Stimulated activated CD8-positive, alpha-beta memory T cell treated with anti-CD3 and anti-CD28 coated beads, Interleukin-7, amount 100 ng/mL, for 4 hours (primary cell): ENCODE data around the gene HMGCS1.
"Not testable (repeated sequence)": the region's sequence is repeated elsewhere in the genome, so short reads cannot be mapped to it uniquely, and the experiment has no call there.

ENCODE experiments used
- DNase-seq, 2 donors: peaks; one replicate each; pipeline ENCODE4 v3.0.0-alpha.2; 2020; ENCODE audit warnings: low read depth in 2 of 2

The HMGCS1 gene

DNA sequence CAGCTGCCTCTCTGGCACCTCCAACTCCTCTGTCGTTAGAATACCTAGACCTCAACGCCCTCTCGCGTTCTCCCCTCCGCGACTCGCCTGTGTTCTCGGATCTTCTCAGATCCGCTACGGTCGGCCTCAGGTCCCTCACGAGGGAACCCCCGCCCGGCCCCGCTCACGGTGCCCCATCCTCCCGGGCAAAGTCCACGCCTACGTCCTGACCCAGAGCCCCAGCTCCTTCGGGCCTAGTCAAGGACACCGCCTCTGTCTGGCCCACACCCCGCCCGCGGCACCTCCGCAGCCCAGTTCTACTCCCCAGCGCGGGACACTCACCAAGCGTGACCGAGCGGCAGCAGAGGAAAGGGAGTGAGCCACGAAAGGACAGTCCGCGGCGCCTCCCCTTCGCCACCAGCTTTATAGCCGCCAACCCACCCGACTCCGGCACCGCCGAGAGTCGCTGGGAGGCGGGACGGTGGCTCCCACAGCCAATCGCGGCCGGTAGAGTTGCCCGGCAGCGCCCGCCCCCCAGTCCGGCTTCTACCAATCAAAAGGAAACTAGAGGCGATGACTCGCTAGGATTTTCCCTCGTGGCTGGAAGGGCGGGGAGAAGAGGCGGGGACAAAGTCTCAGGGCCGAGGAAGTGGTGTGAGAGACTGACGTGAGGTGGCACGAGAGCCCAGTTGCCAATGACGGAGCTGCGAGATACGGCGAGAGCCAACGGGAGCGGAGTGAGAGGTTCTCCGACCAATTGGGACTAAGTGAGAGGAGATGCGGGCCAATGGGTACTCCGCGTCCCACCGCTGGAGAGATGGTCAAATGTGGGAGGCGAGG lies at the start of gene HMGCS1:
Gene HMGCS1 (minus strand): TSS at position 378 of the 819 bp plus-strand sequence. CDS start 14,447 bp downstream, outside the sequence.
- peak; percentile 97 to 98 for DNase-seq

DNA sequence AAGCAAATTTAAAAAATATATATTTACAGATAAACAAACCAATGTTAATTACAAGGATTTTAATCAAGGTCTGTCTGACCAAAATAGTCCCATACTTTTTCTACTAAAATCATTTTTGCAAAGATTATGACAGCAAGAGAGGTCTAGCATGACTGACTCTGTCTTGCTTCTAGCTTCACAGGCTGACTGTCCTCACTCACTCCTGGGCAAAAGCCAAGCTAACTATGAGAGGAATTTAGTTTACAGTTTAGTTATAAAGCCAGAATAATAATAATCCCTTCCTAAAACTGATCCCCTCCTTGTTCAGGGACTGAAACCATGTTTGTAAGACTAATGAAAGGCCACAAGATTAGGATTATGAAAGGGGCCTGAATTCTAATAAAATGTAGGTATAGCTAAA lies 45.5 kb upstream of the HMGCS1 start:
- DNase-seq, result no peak

GRCh38 chr5:43358301-43358700 lies 45.1 kb upstream of the HMGCS1 start:
- DNase-seq, result no peak

GRCh38 chr5:43357878-43358281 lies 44.7 kb upstream of the HMGCS1 start:
- DNase-seq, result no peak

DNA sequence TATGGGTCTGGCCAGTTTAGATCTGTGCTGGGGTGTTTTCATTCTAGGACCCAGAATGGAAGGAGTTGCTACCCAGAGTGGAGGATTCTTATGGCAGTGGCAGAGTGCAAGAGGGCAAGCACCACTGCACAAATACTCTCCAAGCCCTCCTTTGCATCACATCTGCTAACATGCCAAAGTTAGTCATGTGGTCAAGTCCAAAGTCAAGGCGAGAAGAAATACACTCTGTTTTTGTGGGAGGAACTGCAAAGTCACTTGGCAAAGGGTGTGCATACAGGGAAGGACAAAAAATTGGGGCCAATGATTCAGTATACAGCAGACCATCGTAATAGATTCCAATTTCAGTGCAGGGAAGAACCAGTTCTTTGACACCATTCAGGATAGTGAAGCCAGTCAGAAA lies 43.9 kb upstream of the HMGCS1 start:
- DNase-seq, result no peak

DNA sequence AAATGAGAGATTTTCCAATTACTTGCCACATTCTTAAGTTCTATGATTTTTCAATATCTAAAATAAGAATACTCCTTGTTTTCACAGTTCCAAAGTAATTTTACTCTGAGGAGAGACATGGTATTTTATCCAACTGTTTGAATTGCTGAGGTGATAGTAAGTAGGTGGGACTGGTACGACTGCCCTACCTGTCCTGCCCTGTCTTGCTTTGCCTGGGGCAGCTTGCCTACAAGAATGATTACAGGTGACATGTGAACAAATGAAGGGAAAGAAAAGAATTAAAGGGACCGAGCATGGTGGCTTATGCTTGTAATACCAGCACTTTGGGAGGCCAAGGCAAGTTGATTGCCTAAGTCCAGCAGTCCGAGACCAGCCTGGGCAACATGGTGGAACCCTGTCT lies 41.6 kb upstream of the HMGCS1 start:
- no peak for DNase-seq

- DNase-seq, result no peak
These were observed 40.5 kb upstream of the HMGCS1 start for GRCh38 chr5:43353668-43354067.

DNA sequence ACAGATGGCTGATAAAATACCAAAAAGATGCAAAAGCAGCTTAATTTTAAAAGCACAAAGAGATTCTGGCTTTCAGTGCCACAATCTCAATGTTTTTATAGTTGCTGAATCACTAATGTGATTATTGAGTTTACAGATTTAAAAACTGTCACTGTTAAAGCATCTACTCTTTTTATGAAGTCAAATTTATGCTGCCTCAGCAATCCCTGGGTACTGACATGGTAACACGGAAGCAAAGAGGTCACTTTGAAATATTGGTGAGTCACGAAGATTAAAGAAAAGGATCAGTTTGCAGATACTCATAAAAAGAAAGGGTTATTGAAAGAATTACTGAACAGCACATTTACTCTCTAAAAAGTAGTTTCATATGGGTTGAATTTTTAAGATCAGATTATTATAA lies 39.7 kb upstream of the HMGCS1 start:
- no peak for DNase-seq

- DNase-seq, result no peak
These were observed 38.9 kb upstream of the HMGCS1 start for GRCh38 chr5:43352131-43352530.

DNA sequence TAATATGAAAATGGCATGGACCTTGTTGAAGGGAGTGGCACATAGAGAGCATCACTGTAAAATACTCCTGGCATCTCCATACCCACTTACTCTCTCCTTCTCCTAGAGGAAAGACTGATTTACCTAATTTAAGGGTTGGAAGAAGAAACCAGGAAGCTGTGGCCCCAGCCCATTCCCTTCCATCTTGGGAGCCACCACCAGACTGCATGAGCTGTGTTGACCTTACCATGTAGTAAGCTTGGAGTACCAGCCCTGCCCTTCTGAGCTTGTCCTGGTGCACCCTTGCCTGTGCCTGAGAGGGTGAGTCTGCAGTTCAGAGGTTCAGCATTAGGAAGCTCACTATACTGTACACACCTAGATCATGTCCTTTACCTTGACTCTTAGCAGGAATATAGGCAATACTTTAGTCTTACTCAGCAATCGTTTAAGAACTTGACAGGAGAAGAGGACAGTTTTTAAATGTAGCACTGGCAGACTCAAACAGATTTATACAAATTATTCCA lies 35.7 kb upstream of the HMGCS1 start:
- no peak for DNase-seq

- DNase-seq, result no peak
These were observed 35.0 kb upstream of the HMGCS1 start for GRCh38 chr5:43348207-43348606.

DNA sequence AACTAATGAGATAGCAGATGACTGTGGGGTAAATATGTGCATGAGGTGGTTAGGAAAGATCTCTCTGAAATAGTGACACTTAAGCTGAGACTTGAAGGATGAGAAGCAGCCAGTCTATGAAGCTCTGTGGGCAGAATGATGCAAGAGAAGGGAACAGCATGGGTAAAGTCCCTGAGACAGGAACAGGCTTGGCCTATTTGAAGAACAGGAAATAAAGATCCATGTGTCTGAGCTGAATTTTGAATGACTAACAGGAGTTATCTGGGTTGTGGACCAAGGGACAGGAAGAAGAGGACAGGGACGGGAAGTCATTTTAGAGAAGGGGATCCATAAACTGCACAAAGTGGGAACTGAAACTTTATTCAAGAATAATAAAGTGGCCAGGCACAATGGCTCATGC lies 25.6 kb upstream of the HMGCS1 start:
- DNase-seq, result no peak

- no peak for DNase-seq
These were observed 22.9 kb upstream of the HMGCS1 start for GRCh38 chr5:43336159-43336558.

DNA sequence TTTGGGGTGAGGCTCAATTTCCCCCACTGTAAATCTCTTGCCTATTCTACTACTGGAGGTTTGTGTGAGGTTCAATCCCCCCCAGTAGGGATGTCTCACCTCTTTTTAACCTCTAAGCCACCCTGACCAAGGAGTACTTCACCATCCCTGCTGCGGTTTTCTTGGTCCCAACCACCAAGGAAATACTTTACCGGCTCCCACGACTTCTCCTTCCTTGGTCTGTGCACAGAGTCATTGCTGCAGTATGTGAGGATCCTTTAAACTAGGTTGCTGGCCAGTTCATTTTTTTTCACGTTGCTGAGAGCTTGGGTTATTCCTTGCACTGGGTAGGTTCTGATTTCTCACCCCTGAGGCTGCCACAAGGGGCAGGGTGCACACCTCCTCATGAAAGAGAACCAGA lies 22.5 kb upstream of the HMGCS1 start:
- DNase-seq, result no peak

DNA sequence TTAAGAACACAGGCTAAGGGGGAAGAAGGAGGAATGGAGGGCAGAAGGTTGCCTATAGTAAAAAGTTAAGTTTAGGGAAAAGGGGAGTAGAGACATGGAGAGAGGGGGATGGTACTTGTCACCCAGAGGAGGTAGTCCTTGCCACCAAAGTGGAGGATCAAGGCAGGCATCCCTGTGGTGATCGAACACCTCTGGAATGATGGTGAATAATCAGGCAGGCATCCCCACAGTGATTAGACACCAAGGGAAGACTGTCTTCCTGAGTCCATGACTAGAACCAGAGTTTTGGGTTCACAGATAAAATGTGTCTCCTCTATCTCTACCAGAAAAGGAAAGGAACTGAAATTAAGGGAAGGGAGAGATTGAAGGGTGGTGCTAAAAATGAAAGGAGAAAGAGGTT lies 19.2 kb upstream of the HMGCS1 start:
- no peak for DNase-seq

GRCh38 chr5:43325624-43326023 lies 12.4 kb upstream of the HMGCS1 start:
- not testable (repeated sequence) for DNase-seq

- DNase-seq, result not testable (repeated sequence)
These were observed 10.3 kb upstream of the HMGCS1 start for GRCh38 chr5:43323488-43323887.

- no peak for DNase-seq
These were observed 7.6 kb upstream of the HMGCS1 start for GRCh38 chr5:43320846-43321245.

GRCh38 chr5:43316421-43316820 lies 3.2 kb upstream of the HMGCS1 start:
- no peak for DNase-seq

DNA sequence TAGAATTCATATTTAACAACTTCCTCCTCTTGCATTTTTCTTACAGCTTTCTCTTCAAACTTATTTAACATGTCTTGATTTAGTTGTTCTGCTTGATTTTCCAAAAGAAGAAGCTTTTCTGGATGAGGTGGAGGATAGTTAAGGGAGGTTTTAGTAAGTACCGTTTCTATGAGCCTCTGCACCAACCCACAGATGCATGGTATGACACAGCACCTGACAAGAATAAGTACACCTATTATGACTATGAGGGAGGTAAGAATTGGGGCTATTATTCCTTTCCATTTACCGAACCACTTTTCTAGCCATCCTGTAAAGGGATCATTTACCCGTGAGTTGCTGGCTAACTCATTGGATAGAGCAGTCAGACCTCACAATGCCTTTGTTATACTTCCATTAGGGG lies 2.5 kb upstream of the HMGCS1 start:
- no peak for DNase-seq

DNA sequence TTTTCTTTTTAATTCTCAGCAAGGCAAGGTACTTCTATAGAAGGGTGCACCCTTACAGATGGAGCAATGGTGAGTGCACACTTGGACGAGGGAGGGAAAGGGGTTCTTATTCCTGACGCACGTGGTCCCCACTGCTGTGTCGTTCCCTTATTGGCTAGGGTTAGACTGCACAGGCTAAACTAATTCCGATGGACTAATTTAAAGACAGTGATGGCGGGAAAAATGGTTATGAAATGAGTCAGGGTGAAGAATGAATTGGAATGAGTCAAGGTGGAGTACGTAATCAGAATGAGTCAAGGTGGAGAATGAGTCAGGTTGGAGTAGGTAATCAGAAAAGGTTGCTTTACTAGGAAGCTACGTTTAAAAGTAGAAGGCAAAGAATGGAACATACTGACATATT lies 2.1 kb upstream of the HMGCS1 start:
- DNase-seq, result no peak

DNA sequence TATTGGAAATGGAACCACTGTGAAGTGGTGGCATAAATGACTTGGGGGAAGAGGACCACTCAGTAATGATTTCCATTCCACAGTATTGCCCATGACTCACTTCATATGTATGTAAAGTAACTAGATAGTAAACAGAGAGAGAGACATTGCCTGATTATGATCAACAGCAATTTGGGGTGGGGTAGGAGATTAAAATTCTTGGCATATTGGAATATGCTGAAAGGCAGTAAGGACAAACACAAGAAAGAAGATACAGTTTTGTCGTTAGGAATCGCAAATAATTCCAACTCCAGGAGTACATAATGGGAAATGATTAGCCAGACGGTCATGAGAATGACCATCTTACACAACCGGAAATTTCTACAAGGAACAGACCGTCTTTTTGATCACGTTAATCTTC lies 1.5 kb upstream of the HMGCS1 start:
- DNase-seq, result no peak

DNA sequence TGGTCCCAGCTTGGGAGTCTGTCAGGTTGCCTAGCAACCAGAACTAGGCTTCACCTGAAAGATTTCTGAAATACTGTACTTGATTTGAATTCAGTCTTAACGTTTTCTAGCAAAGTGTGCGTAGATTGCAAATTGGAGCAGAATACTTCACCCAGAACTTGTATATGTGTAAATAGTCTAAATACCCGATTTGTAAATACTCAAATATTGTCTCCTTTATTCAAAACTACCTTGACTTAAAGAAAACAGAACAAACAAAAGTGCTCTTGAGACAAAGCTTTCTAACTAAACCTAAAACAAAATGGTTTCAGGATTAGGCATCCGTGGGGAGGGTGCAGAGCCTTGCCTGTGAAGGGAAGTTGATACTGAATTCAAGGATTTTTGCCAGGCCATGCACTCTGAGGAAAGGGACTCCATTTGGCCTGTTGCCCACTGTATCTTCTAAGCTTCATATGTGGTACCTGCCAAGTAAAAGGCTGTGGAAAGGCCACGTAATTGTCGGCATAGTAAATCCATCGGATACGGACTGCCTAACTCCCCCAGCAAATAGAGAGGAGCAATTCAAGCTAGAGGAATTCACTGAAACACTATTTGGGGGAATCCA lies 744 bp upstream of the HMGCS1 start:
- no peak for DNase-seq
